ENCODE measurements around the gene FAM171A1.
"Not testable (repeated sequence)": the region's sequence is repeated elsewhere in the genome, so short reads cannot be mapped to it uniquely, and the experiment has no call there.

DNA sequence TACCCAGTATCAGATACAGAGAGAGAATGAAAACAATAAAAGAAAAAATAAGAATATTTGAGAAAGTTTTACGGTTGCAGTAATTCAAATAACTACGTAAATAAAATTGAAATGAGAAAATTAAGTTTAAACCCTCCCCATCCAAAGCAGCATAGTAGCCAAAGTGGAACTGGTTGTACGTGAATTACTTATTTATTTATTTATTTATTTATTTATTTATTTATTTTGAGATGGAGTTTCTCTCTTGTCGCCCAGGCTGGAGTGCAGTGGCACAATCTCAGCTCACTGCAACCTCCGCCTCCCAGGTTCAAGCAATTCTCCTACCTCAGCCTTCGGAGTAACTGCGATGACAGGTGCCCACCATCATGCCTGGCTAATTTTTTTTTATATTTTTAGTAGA, 17.1 kb upstream of the FAM171A1 start:
- TF ChIP-seq, protein P1, sequence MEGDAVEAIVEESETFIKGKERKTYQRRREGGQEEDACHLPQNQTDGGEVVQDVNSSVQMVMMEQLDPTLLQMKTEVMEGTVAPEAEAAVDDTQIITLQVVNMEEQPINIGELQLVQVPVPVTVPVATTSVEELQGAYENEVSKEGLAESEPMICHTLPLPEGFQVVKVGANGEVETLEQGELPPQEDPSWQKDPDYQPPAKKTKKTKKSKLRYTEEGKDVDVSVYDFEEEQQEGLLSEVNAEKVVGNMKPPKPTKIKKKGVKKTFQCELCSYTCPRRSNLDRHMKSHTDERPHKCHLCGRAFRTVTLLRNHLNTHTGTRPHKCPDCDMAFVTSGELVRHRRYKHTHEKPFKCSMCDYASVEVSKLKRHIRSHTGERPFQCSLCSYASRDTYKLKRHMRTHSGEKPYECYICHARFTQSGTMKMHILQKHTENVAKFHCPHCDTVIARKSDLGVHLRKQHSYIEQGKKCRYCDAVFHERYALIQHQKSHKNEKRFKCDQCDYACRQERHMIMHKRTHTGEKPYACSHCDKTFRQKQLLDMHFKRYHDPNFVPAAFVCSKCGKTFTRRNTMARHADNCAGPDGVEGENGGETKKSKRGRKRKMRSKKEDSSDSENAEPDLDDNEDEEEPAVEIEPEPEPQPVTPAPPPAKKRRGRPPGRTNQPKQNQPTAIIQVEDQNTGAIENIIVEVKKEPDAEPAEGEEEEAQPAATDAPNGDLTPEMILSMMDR (IDR thresholded peaks at IDR 0.05): not testable (repeated sequence)
- TF ChIP-seq POLR2A, POLR2AphosphoS5 (IDR thresholded peaks at IDR 0.05): not testable (repeated sequence)

Data from prostate gland (tissue), 2 donors.